Neuronal stem cell (in vitro differentiated cells): ENCODE data around the gene DSCAM.
A peak's percentile ranks its signal among the peaks of the same experiment; 100 is the strongest.

Experiments
- DNase-seq: peaks from one replicate; pipeline ENCODE4 v3.0.0-alpha.2; 2013; ENCODE audit warnings: low spot score
- H2AFZ ChIP-seq: one replicate; pipeline ENCODE4 v1.6.1; 2013; ENCODE audit warnings: mild to moderate bottlenecking, low read length, inconsistent platforms
- H2AK5ac ChIP-seq: 2 replicates; pipeline ENCODE4 v1.6.1; 2013; ENCODE audit warnings: low read depth, mild to moderate bottlenecking, inconsistent platforms, low read length, moderate library complexity, mixed read lengths
- H2BK120ac ChIP-seq: 2 replicates; pipeline ENCODE4 v1.6.1; 2013; ENCODE audit warnings: low read depth, mild to moderate bottlenecking, inconsistent platforms, low read length, moderate library complexity, mixed read lengths
- H2BK12ac ChIP-seq: one replicate; pipeline ENCODE4 v1.6.1; 2013; ENCODE audit warnings: low read length, inconsistent platforms
- H2BK15ac ChIP-seq: 2 replicates; pipeline ENCODE4 v1.6.1; 2013; ENCODE audit warnings: mild to moderate bottlenecking, low read length, inconsistent platforms, mixed read lengths
- H2BK5ac ChIP-seq: one replicate; pipeline ENCODE4 v1.6.1; 2013; ENCODE audit warnings: inconsistent platforms, mild to moderate bottlenecking, low read length, moderate library complexity
- H3K14ac ChIP-seq: one replicate; pipeline ENCODE4 v1.6.1; 2013; ENCODE audit warnings: low read length, inconsistent platforms
- H3K18ac ChIP-seq: 2 replicates; pipeline ENCODE4 v1.6.1; 2013; ENCODE audit warnings: low read length, inconsistent platforms
- H3K23ac ChIP-seq: 2 replicates; pipeline ENCODE4 v1.6.1; 2013; ENCODE audit warnings: low read depth, mild to moderate bottlenecking, mixed read lengths, low read length, inconsistent platforms; ENCODE audit not compliant: poor library complexity
- H3K27ac ChIP-seq: replicated peaks from 3 replicates; pipeline ENCODE4 v1.5.1; 2013; ENCODE audit warnings: low read length, inconsistent platforms
- H3K27me3 ChIP-seq, 3 experiments: 2 replicates each; pipeline ENCODE4 v1.6.1; 2013; ENCODE audit warnings: low read length in 3 of 3, mild to moderate bottlenecking in 2 of 3, inconsistent platforms in 1 of 3, low read depth in 1 of 3, mixed read lengths in 1 of 3, moderate library complexity in 1 of 3; ENCODE audit not compliant: control insufficient read depth in 3 of 3, insufficient read depth in 3 of 3
- H3K36me3 ChIP-seq, 2 donors: replicated peaks in 1 of 2; 2 replicates each; pipeline ENCODE4 v1.6.1; 2013; ENCODE audit warnings: low read length in 2 of 2; ENCODE audit not compliant: control insufficient read depth in 2 of 2, insufficient read depth in 2 of 2
- H3K4ac ChIP-seq: 2 replicates; pipeline ENCODE4 v1.6.1; 2013; ENCODE audit warnings: inconsistent platforms, mild to moderate bottlenecking, low read length, moderate library complexity
- H3K4me1 ChIP-seq, 2 donors: 1 replicate in 1 of 2; 2 replicates in 1 of 2; pipeline ENCODE4 v1.6.1; 2013; ENCODE audit warnings: low read length in 2 of 2, low read depth in 1 of 2; ENCODE audit not compliant: control insufficient read depth in 2 of 2, insufficient read depth in 1 of 2
- H3K4me2 ChIP-seq: one replicate; pipeline ENCODE4 v1.6.1; 2013; ENCODE audit warnings: mild to moderate bottlenecking, low read length, inconsistent platforms; ENCODE audit not compliant: insufficient read depth, poor library complexity, severe bottlenecking
- H3K4me3 ChIP-seq, 2 donors: 2 replicates each; pipeline ENCODE4 v1.5.1; 2013; ENCODE audit warnings: low read length in 2 of 2, mild to moderate bottlenecking in 2 of 2, inconsistent platforms in 1 of 2, moderate library complexity in 1 of 2
- H3K79me1 ChIP-seq: one replicate; pipeline ENCODE4 v1.6.1; 2013; ENCODE audit warnings: low read depth, mild to moderate bottlenecking, inconsistent platforms, low read length, moderate library complexity
- H3K9ac ChIP-seq: one replicate; pipeline ENCODE4 v1.6.1; 2013; ENCODE audit warnings: mild to moderate bottlenecking, low read depth, low read length, inconsistent platforms; ENCODE audit not compliant: poor library complexity
- H3K9me3 ChIP-seq, 2 donors: replicated peaks in 1 of 2; 2 replicates each; pipeline versions ENCODE3 to v1.6.1; 2013; ENCODE audit warnings: low read length in 2 of 2, mild to moderate bottlenecking in 2 of 2, inconsistent platforms in 1 of 2, low read depth in 1 of 2, mixed read lengths in 1 of 2, moderate library complexity in 1 of 2; ENCODE audit not compliant: control insufficient read depth in 2 of 2, insufficient read depth in 1 of 2
- H4K8ac ChIP-seq: one replicate; pipeline ENCODE4 v1.6.1; 2013; ENCODE audit warnings: low read depth, mild to moderate bottlenecking, inconsistent platforms, low read length, moderate library complexity
- H4K91ac ChIP-seq: one replicate; pipeline ENCODE4 v1.6.1; 2013; ENCODE audit warnings: low read length, low read depth, mild to moderate bottlenecking, inconsistent platforms; ENCODE audit not compliant: poor library complexity
- WGBS, 2 donors: extraction: QIAGEN DNeasy Blood & Tissue Kit; methylation state at CpG; one replicate each; pipeline ENCODE4 v1.1.7; 2013; ENCODE audit warnings: missing lambda C conversion rate in 2 of 2, mixed read lengths in 1 of 2; ENCODE audit not compliant: insufficient read length in 2 of 2, insufficient replicate concordance in 1 of 2; ENCODE audit errors: extremely low coverage in 2 of 2; 5-methylcytosine and 5-hydroxymethylcytosine counted together

Gene DSCAM

GRCh38 chr21:40759061-40759460 is 87.9 kb downstream of the DSCAM start:
- no peak overlapping the region for H3K9ac ChIP-seq
- H3K14ac ChIP-seq: no peak overlapping the region
- DNase-seq: no peak

GRCh38 chr21:40757366-40757765 is 89.6 kb downstream of the DSCAM start:
- H3K23ac ChIP-seq: no peak overlapping the region
- no CpG with 5 or more reads among the region's 3 CpGs for WGBS, 2 donors

More at GRCh38 chr21:40759061-40759460, 87.9 kb downstream of the DSCAM start:
- Histone ChIP-seq H3K27ac (no peak overlapping the region), H3K23ac (no peak overlapping the region), H2AK5ac (no peak overlapping the region), H2BK5ac (no peak overlapping the region), H3K4me3 (no peak overlapping the region), H2AFZ (no peak overlapping the region), H3K4ac (no peak overlapping the region), H3K27me3 (no peaks in the 10 kb centered on the region), H3K36me3 (no peaks in the 10 kb centered on the region), H3K9me3 (no peaks in the 10 kb centered on the region), H2BK15ac (no peak overlapping the region), H4K91ac (no peak overlapping the region), H4K8ac (no peak overlapping the region), H3K79me1 (no peaks in the 10 kb centered on the region), H3K4me2 (no peak overlapping the region), H3K4me1 (no peaks in the 10 kb centered on the region), H2BK120ac (no peak overlapping the region), H2BK12ac (no peak overlapping the region), H3K18ac (no peak overlapping the region)
- no CpG with 5 or more reads among the region's 2 CpGs for WGBS, 2 donors

GRCh38 chr21:40754466-40754865 is 92.5 kb downstream of the DSCAM start:
- Histone ChIP-seq H3K18ac (peak overlapping the region; percentile 55), H2AFZ (no peak overlapping the region), H2BK5ac (no peak overlapping the region), H3K4me2 (no peak overlapping the region), H3K9me3 (no peaks in the 10 kb centered on the region), H3K27me3 (no peaks in the 10 kb centered on the region), H3K4me1 (peaks cover 0 to 10% of the 10 kb centered on the region in 2 donors), H3K9ac (no peak overlapping the region), H2BK12ac (no peak overlapping the region), H3K36me3 (no peaks in the 10 kb centered on the region), H2BK120ac (no peak overlapping the region), H4K8ac (no peak overlapping the region), H3K27ac (no peak overlapping the region), H2BK15ac (no peak overlapping the region), H3K14ac (no peak overlapping the region), H3K23ac (no peak overlapping the region), H3K79me1 (no peaks in the 10 kb centered on the region), H2AK5ac (no peak overlapping the region), H3K4ac (no peak overlapping the region), H4K91ac (no peak overlapping the region), H3K4me3 (no peak overlapping the region)
- no CpG with 5 or more reads among the region's 5 CpGs for WGBS, 2 donors
- no peak for DNase-seq

More at GRCh38 chr21:40757366-40757765, 89.6 kb downstream of the DSCAM start:
- no peaks in the 10 kb centered on the region for H3K9me3 ChIP-seq
- H4K8ac ChIP-seq: no peak overlapping the region
- peaks cover 0 to 2% of the 10 kb centered on the region in 2 donors for H3K4me1 ChIP-seq
- no peak overlapping the region for H3K18ac ChIP-seq
- no peak overlapping the region for H2AK5ac ChIP-seq
- no peaks in the 10 kb centered on the region for H3K27me3 ChIP-seq
- H2AFZ ChIP-seq: no peak overlapping the region
- H3K79me1 ChIP-seq: no peaks in the 10 kb centered on the region
- no peak overlapping the region for H2BK15ac ChIP-seq
- no peak overlapping the region for H3K14ac ChIP-seq
- no peak overlapping the region for H3K4me2 ChIP-seq
- no peaks in the 10 kb centered on the region for H3K36me3 ChIP-seq
- no peak for DNase-seq
- no peak overlapping the region for H3K4me3 ChIP-seq
- H3K9ac ChIP-seq: no peak overlapping the region
- H2BK5ac ChIP-seq: no peak overlapping the region
- no peak overlapping the region for H3K27ac ChIP-seq
- no peak overlapping the region for H2BK120ac ChIP-seq
- H2BK12ac ChIP-seq: no peak overlapping the region
- no peak overlapping the region for H4K91ac ChIP-seq
- H3K4ac ChIP-seq: no peak overlapping the region

GRCh38 chr21:40753756-40754155 is 93.2 kb downstream of the DSCAM start:
- Histone ChIP-seq H4K8ac (no peak overlapping the region), H3K4me1 (peaks cover 0 to 10% of the 10 kb centered on the region in 2 donors), H3K14ac (no peak overlapping the region), H3K27ac (no peak overlapping the region), H3K36me3 (no peaks in the 10 kb centered on the region), H3K4me3 (no peak overlapping the region), H2AK5ac (no peak overlapping the region), H2BK15ac (no peak overlapping the region), H2BK12ac (no peak overlapping the region), H3K4me2 (no peak overlapping the region), H3K23ac (no peak overlapping the region), H3K79me1 (no peaks in the 10 kb centered on the region), H3K9me3 (no peaks in the 10 kb centered on the region), H3K18ac (no peak overlapping the region), H2AFZ (no peak overlapping the region), H3K4ac (no peak overlapping the region), H3K27me3 (no peaks in the 10 kb centered on the region), H2BK120ac (no peak overlapping the region), H3K9ac (no peak overlapping the region), H2BK5ac (no peak overlapping the region), H4K91ac (no peak overlapping the region)
- no CpG with 5 or more reads among the region's 8 CpGs for WGBS, 2 donors
- no peak for DNase-seq
